GM18870 (cell line): ENCODE results near the gene NPDC1.

Source experiments
- ATAC-seq: cut with Tn5 transposase; IDR thresholded peaks from one replicate; pipeline ENCODE4 v1.9.1; 2021; ENCODE audit warnings: moderate library complexity; ENCODE audit not compliant: unreplicated experiment

Gene NPDC1

GRCh38 chr9:137027369-137028262 is 18.4 kb downstream of the NPDC1 start, which contains the start of gene ABCA2:
ABCA2 (minus strand) TSS chr9:137028237; CDS start chr9:137028140, 97 bp downstream.
- ATAC-seq = no peak

DNA sequence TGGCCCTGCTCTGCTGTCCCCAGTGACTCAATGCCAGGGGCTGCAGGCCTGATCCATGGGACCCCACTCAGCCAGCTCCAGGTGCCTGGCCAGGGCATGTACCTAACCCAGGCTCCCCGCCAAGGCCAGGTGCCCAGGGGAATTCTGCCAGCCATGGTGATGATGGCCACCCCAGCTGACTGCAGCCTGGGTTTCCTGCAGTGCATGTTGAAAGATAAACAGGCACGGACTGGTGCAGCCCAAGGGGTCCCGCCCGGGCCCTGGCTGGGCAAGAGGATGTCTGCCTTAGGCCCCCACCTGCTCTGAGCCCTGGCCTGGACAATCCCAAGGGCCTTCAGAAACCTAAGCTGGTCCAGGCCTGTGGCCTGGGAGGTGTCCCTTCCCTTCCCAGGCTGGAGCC is 19.1 kb downstream of the NPDC1 start:
- no peak for ATAC-seq

DNA sequence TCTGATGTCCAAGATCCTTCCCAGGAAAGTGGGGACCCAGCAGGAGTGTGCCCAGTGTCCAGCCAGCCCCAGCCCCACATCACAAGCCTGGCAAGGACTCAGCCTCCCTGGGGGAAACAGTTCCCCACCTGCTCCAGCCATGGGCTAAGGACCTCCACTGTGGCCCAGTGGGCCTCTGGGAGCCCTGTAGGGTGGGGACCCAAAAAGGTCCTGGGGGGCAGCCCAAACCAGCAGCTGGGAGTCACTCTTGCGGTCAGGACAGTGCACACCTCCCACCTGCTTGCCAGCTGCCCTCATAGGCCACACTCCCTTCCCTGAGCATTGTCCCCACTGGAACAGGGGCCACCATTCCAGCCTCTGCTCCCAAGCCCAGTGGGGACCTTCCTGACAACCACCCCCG is 19.6 kb downstream of the NPDC1 start:
- no peak for ATAC-seq

DNA sequence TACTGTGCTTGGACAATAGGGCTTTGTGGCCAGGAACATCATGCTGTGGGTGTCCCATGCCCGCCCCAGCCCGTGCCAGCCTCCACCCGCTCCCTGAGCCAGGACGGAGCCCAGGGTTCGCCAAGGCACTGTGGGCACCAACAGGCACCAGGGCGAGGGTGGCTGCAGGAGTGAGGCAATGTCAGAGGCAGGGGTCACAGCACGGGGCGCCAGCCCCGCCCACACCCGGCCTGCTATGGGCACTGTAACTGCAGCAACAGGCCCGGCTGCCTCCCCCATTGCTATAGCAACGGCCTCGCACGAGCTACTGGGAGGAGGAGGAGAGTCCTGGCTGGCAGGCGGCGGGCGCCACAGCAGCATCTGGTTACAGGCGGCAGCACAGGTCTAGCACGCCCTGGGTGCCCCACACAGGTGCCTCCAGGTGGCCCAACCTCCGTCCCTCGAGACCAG is 20.4 kb downstream of the NPDC1 start:
- ATAC-seq = no peak

- no peak for ATAC-seq
Measured at GRCh38 chr9:137023583-137023991, 22.4 kb downstream of the NPDC1 start.

- ATAC-seq = no peak
Measured at GRCh38 chr9:137023157-137023556, 22.8 kb downstream of the NPDC1 start.

GRCh38 chr9:137022662-137023008 is 23.3 kb downstream of the NPDC1 start:
- ATAC-seq = no peak

DNA sequence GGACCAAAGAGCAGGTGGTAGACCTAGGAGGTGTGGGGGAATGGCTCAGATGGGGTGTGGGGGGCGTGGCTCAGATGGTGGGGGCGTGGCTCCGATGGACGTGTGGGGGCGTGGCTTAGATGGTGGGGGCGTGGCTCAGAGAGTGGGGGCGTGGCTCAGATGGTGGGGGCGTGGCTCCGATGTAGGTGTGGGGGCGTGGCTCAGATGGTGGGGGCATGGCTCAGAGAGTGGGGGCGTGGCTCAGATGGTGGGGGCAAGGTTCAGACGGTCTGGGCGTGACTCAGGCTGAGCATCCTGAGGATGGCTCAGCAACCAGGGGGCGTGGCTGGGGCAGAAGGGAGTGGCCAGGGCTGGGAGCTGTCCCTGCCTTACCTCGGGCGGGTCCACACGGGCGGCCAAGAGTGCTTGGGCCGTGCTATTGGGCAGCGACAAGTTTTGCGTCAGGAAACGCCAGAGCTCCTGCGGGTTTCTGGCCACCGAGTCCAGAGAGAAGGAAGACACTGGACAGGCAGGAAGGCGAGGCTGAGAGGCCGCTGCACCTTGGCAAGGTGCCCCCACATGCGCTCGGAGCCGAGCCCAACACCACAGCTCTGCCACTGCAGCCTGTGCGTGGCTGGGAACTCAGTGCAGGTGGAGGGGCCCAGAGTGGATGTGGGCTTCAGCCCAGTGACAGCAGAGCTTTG is 23.9 kb downstream of the NPDC1 start:
- ATAC-seq = no peak

DNA sequence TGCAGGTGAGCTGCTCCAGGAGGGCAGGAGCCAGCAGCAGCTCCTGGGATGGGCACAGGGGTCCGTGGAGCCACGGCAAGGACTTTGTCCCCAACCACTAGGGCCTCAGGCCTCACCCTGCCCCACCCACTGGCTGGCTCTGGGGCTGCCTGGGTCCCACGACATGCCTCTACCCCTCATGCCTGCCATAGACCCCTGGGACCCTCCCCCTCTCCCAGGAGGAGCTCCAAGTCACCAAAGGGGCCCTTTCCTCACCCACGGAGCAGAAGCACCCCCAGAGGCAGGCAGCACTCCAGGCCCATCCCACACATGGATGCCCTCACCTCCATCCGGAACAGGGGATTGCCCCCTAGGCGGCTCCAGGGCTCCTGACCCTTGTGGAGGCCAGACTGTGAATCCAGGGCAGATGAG is 24.4 kb downstream of the NPDC1 start:
- no peak for ATAC-seq

- no peak for ATAC-seq
Measured at GRCh38 chr9:137020771-137021567, 25.0 kb downstream of the NPDC1 start.

DNA sequence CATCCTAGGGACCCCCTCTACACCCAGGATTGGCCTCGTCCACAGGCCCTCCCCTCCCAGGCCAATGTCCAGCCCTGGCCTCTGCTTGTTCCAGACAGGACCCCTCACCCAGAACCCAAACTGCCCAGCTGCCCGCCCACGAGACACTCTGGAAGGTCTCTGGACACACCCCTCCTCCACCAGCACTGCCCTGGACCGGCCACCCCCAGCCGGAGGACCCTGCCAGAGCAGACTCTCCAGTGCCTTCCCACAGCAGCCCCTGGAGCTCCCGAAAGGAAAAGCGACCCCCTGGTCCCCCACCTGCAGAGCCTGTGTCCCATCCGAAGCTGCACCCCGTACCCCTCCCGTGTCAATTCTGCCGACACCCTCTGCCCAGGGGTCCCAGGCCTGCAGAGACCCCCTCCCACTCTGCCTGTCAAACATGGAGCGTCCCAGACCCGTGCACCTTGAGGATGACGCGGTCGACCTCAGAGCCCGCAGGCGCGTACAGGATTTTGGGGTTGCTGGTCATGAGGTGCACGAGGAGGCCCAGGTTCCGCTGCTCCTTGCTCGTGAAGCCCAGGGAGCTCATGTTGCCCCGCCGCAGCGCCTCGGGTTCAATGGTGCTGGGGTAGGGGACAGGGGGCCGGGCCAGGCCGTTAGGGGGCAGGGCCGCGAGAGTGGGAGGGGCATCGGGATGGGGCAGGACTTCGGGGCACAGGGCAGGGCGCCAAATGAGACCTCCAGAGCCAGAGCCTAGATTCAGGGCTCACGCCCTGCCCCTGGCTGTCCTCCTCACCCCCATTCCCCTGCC is 25.9 kb downstream of the NPDC1 start:
- ATAC-seq = no peak

DNA sequence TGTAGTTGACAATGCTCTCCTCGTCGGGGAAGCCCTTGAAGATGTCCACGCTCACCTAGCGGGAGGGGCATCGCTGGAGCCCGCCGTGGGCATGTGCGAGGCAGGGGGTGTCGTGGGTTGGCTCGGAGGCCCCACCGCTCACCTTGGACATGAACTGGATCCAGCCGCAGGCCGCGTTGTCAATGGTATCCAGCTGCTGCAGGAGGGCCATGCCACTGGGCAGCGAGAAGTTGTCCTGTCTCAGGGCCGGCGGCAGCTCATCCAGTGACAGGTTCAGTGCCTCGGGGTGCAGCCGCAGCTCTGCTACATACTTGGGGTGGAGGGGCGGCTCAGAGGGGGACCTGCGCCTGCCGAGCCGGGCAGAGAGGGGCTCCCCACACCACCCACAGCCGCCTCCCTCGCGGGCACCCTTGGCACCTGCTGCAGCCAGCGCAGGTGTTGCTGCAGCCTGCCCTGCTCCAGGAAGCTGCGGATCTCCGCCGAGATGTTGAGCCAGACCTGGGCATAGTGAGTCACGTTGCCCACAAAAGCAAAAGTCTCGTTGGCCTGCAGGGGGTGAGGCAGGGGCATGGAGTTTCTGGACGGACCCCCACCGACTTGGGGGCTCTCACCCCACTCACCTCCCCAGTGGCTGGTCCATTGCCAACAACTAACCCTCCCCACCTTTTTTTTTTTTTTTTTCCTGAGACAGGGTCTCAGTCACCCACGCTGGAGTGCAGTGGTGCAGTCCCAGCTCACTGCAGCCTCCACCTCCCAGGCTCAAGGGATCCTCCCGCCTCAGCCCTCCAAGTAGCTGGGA is 27.0 kb downstream of the NPDC1 start:
- ATAC-seq = no peak

GRCh38 chr9:137017791-137018497 is 28.0 kb downstream of the NPDC1 start:
- ATAC-seq = no peak

DNA sequence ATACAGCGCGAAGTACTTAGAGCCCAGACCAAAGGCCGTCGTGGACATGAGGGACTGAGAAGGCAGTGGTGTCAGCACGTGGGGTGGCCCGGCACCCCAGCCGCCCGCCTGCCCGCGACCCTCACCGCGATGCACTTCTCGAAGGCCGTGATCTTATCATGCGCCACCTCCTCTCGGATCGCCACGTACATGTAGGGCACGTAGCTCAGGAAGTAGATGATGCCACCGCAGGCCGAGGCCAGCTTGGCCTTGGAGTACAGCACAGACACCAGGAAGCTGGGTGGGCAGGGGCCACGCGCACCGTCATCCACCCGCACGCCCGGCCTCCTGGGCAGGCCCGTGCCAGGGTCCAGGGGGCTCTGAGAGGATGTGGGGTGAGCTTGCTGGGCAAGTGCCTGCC is 28.9 kb downstream of the NPDC1 start:
- no peak for ATAC-seq

GRCh38 chr9:137016436-137016835 is 29.5 kb downstream of the NPDC1 start:
- ATAC-seq = no peak

- ATAC-seq = no peak
Measured at GRCh38 chr9:137015976-137016375, 30.0 kb downstream of the NPDC1 start.

- no peak for ATAC-seq
Measured at GRCh38 chr9:137015540-137015930, 30.4 kb downstream of the NPDC1 start.

DNA sequence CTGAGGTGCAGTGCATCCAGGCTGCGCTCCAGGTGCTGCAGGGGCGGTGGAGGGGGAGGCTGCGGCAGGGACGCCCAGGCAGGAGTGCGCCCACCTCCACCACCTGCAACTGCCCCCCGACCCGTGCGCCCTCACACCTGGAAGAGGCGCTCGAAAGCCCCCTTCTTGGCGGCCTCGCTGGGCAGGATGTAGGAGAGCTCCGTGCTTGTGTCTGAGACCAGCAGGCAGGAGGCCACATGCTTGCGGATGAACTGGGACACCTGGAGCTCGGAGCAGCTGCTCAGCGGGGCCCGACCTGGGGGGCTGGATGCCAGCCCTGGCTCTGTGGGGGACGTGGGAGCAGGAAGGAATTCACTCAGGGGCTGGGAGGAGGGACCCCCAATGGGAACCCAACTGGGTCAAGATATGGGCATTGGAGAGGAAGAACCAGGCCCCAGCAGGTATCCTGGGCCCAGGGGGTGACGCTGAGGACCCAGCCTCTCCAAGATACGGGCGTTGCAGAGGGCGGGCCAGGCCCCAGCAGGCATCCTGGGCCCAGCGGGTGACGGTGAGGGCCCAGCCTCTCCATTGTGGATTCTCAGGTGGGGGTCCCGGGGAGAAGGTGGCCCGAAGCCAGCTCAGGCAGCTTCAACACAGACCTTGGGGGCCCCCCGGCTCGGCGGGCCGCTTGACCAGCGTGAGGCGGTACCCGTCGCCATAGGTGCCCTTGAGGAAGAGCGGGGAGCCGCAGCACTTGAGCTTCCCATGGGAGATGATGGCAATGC is 31.0 kb downstream of the NPDC1 start:
- ATAC-seq = no peak
